ENCODE data around the gene PRAMEF12. TPM values are rescaled to one million over a fixed set of nuclear protein-coding genes. Genes with fewer than 3 reads are reported as not detected.

Gene PRAMEF12
- total and polyA plus RNA-seq, 12 donors = not detected

GRCh38 chr1:12769976-12770505 lies 3.5 kb upstream of the PRAMEF12 start:
- H3K27ac ChIP-seq = no peak overlapping the region
- H3K36me3 ChIP-seq (replicated peaks in 1 of 2) = no peaks in the 10 kb centered on the region
- no peak overlapping the region for H3K4me3 ChIP-seq
- no peak for DNase-seq
- no peaks in the 10 kb centered on the region for H3K4me1 ChIP-seq (replicated peaks in 1 of 2)
- no peak for TF ChIP-seq POLR2A (IDR thresholded peaks at IDR 0.05)
- TF ChIP-seq, protein P1, sequence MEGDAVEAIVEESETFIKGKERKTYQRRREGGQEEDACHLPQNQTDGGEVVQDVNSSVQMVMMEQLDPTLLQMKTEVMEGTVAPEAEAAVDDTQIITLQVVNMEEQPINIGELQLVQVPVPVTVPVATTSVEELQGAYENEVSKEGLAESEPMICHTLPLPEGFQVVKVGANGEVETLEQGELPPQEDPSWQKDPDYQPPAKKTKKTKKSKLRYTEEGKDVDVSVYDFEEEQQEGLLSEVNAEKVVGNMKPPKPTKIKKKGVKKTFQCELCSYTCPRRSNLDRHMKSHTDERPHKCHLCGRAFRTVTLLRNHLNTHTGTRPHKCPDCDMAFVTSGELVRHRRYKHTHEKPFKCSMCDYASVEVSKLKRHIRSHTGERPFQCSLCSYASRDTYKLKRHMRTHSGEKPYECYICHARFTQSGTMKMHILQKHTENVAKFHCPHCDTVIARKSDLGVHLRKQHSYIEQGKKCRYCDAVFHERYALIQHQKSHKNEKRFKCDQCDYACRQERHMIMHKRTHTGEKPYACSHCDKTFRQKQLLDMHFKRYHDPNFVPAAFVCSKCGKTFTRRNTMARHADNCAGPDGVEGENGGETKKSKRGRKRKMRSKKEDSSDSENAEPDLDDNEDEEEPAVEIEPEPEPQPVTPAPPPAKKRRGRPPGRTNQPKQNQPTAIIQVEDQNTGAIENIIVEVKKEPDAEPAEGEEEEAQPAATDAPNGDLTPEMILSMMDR (IDR thresholded peaks at IDR 0.05) = no peak
- H3K27me3 ChIP-seq = peaks cover under 1% of the 10 kb centered on the region
- no peaks in the 10 kb centered on the region for H3K9me3 ChIP-seq (replicated peaks in 1 of 3)
- intact Hi-C loops (cut with DNase I) = no loop called here
- 42 to 56% (median 53%) methylated on average over 7 of the region's 7 CpGs for whole genome bisulfite sequencing, 4 donors

DNA sequence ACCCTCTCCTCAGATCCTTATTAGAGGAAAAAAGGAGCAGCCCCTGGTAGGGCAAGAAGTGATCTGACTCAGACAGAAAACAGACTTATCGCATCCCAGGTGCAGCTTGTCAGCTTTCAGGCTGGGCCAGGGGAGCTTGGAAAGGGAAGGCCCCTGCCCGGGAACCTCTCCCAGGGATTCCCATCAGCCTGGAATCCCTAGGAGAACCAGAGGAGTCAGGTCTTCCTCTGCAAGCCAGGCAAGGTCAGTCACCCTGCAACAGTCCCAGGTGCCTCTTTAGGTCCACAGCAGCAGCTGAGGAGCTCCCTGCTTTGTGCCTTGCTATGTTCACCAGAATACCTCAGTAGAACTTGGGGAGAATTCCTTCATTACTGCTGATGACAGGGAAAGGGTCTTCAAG lies 2.9 kb upstream of the PRAMEF12 start:
- Histone ChIP-seq H3K36me3 (replicated peaks in 1 of 2) (no peaks in the 10 kb centered on the region), H3K27ac (no peak overlapping the region), H3K9me3 (replicated peaks in 1 of 3) (no peaks in the 10 kb centered on the region), H3K4me3 (no peak overlapping the region), H3K27me3 (peaks cover 6% of the 10 kb centered on the region), H3K4me1 (replicated peaks in 1 of 2) (no peaks in the 10 kb centered on the region)
- intact Hi-C loops (cut with DNase I) = no loop called here
- TF ChIP-seq, protein P1 (IDR thresholded peaks at IDR 0.05) = no peak
- TF ChIP-seq POLR2A (IDR thresholded peaks at IDR 0.05) = no peak
- DNase-seq = no peak
- 83 to 91% (median 83%) methylated on average over 1 to 2 of the region's 2 CpGs; no CpG with 5 or more reads in 1 of the 4 donors for WGBS, 4 donors

- no peak for TF ChIP-seq POLR2A (IDR thresholded peaks at IDR 0.05)
- TF ChIP-seq, protein P1 (IDR thresholded peaks at IDR 0.05) = no peak
- Histone ChIP-seq H3K27ac (no peak overlapping the region), H3K9me3 (replicated peaks in 1 of 3) (no peaks in the 10 kb centered on the region), H3K4me3 (no peak overlapping the region), H3K4me1 (replicated peaks in 1 of 2) (no peaks in the 10 kb centered on the region), H3K27me3 (peaks cover 6% of the 10 kb centered on the region), H3K36me3 (replicated peaks in 1 of 2) (no peaks in the 10 kb centered on the region)
- DNase-seq = no peak
- WGBS, 4 donors = 62 to 80% (median 73%) methylated on average over 5 of the region's 5 CpGs
- intact Hi-C loops (cut with DNase I) = no loop called here
Observed at GRCh38 chr1:12771186-12771585, 2.4 kb upstream of the PRAMEF12 start.

- H3K4me3 ChIP-seq = no peak overlapping the region
- TF ChIP-seq, protein P1 (IDR thresholded peaks at IDR 0.05) = no peak
- no peak for TF ChIP-seq POLR2A (IDR thresholded peaks at IDR 0.05)
- no peak for DNase-seq
- H3K4me1 ChIP-seq (replicated peaks in 1 of 2) = no peaks in the 10 kb centered on the region
- intact Hi-C loops (cut with DNase I) = no loop called here
- WGBS, 4 donors = 82 to 89% (median 86%) methylated on average over 5 of the region's 5 CpGs
- no peaks in the 10 kb centered on the region for H3K9me3 ChIP-seq (replicated peaks in 1 of 3)
- peaks cover 6% of the 10 kb centered on the region for H3K27me3 ChIP-seq
- H3K36me3 ChIP-seq (replicated peaks in 1 of 2) = no peaks in the 10 kb centered on the region
- H3K27ac ChIP-seq = no peak overlapping the region
Observed at GRCh38 chr1:12772520-12772919, 1.0 kb upstream of the PRAMEF12 start.
